NCI-H526 treated with DMSO at 0.1 percent for 48 hours (cell line): Measurements from ENCODE around the gene KRTAP13-1.

Experiments
- DNase-seq: peaks from one replicate; lab custom pipeline; 2025; lab: John Stamatoyannopoulos, UW

KRTAP13-1 gene, protein sequence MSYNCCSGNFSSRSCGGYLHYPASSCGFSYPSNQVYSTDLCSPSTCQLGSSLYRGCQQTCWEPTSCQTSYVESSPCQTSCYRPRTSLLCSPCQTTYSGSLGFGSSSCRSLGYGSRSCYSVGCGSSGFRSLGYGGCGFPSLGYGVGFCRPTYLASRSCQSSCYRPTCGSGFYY

DNA sequence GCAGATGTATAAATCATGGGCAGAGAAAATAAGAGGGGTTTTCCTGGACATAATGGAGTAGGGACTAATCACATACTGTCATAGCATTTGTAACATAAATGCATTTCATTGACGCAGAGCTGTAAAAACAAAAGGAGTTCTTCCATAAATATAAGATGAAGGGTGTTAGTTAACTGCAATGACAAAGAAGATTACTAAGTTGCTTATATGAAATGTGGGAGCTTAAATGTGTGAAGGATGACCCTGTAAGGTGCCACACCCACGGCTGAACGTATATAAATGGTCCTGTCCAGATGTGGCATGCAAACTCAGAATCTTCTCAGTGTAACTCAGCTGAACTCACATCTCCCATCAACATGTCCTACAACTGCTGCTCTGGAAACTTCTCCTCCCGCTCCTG is at the start of gene KRTAP13-1:
Gene KRTAP13-1 (plus strand): TSS at position 301 of the 400 bp plus-strand sequence. CDS start 56 bp downstream, at position 357.
- DNase-seq: no peak

DNA sequence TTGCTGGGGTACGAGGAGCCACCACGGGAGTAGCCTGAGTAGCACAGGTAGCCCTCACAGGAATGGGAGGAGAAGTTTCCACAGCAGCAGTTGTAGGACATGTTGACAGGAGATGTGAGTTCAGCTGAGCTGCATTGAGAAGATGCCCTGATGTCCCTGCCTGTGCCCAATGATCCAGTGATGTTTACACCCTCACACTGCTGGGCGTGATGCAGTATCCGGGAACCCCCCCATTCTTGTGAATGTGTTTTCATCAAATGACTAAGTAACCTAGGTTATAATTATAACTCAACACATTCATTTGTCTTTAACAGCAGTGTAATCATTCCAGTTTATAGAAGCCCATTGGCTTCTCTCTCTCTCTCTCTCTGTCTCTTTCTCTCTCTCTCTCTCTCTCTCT is 47.3 kb upstream of the KRTAP13-1 start, which contains the start of gene KRTAP23-1:
Gene KRTAP23-1 (minus strand): TSS at position 101 of the 400 bp plus-strand sequence. CDS start 0 bp downstream, at position 101.
- no peak for DNase-seq

DNA sequence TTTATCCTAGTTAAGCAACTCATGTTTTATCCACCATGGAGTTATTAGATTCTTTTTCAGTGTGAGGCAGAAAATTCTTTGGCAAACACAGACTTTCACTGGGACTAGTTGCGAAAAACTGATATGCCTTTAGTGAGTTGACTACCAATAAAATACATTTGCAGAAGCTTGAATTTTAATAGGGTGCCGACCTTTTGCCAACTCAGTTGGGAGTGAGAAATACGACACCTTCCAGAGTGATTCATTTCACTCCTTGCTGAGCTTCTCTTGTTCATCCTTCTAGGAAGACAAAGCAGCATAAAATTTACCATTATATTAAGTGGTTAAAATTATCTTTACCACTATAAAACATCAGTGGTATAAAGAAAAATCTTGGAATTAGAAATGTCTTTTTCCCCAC is 46.3 kb upstream of the KRTAP13-1 start:
- no peak for DNase-seq

DNA sequence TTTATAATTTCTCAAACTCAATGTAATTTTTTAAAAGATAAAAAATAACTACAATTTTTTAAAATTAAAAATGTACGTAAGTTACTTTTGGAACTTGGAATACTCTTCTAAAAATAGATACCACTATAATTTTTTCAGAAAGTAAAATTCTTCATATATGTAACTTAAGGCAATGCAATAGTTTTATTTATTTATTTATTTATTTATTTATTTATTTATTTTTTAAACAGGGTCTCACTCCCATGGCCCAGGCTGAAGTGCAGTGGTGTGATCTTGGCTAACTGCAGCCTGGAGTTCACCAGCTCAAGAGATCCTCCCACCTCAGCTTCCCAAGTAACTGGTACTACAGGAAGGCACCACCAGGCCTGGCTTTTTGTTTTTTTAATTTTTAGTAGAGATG is 44.3 kb upstream of the KRTAP13-1 start:
- no peak for DNase-seq

DNA sequence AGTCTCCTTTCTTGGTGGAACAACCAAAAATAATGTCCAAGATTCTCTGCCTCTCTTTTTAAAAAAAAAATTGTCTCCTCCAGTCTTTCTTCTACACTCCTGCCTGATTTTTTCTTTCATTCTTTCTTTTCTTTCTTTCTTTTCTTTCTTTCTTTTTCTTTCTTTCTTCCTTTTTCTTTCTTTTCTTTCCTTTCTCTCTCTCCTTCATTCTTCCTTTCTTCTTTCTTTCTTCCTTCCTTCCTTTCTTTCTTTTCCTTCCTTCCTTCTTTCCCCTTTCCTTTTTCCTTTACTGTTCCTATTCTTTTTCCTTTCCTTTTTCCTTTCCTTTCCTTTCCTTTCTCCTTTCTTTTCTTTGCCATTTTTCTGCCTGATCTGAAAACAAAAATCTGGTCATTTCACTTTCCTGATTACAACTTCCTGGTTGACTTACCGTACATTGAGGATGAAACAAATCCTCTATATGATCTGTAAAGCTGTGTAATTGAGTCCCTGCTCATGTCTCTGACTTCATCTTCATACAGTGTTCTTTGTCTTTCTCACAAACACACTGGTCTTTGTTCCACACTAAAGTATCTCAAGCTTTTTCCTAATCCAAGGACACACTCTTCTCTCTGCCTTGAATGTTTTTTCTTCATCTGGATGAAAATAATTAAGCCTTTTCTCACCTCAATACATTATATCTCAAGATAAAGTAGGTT is 41.4 kb upstream of the KRTAP13-1 start:
- no peak for DNase-seq

DNA sequence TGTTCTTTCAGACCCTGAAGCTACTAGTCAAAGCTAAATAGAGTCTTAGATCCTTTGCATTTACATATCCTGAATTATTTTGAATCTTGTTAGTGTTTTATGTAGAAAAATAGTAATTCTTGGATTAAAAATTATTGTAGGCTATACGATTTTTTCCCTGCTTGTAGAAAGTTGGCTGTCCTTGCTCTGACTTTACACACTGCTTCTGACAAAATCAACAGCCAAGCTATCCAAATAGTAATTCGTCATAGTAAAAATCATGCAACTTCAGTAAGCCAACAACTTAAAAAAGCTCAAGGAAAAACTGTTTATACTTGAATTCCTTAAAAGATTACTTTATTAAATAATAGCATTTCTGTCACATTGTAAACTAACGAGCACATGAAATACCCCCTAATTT is 39.9 kb upstream of the KRTAP13-1 start:
- DNase-seq: no peak

DNA sequence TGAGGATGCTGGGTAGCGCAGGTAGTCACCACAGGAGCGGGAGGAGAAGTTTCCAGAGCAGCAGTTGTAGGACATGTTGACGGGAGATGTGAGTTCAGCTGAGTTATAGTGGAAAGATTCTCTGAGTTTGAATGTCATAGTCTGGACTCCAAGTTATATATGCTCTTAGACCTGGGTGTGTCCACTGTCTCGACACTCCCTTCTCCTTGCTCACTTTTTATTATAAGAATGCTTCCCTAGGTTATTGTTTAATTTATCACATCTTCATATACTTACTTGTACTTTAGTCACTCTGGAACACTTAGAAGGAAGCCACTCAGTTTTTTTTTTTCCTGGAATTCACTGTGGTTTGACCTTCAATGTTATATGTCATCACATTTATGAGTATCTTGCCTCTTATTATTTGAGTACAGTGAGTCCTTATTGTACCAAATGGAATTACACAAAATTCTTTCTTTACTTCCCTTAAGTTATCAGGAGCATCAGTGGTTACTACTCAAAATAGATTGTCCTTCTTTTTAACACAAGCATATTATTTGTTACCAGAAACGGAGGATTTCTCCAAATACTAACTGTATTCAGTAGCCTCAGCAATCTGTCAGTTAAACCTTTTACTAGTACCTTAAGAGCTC is 23.6 kb upstream of the KRTAP13-1 start, which contains the start of gene KRTAP13-2:
Gene KRTAP13-2 (minus strand): TSS at position 133 of the 632 bp plus-strand sequence. CDS start 58 bp downstream, at position 75.
- no peak for DNase-seq

DNA sequence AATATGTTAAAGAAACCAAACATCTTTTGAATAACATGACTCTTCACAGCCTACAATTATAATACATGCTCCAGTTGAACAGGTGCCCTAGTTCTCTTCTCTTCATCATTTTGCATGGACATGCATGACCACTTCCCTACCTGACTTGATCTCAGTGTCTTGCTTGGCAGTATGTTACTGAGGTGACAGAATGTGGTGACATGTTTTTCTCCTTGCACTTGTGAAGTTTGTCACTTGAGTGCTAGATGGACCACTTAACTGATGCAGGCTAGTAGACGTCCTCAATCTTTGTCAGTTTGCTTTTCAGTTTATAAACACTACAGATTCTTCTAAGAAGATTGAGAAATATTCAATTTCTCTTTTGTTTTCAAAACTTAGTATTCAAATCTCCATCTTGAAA is 13.6 kb upstream of the KRTAP13-1 start:
- DNase-seq: no peak

DNA sequence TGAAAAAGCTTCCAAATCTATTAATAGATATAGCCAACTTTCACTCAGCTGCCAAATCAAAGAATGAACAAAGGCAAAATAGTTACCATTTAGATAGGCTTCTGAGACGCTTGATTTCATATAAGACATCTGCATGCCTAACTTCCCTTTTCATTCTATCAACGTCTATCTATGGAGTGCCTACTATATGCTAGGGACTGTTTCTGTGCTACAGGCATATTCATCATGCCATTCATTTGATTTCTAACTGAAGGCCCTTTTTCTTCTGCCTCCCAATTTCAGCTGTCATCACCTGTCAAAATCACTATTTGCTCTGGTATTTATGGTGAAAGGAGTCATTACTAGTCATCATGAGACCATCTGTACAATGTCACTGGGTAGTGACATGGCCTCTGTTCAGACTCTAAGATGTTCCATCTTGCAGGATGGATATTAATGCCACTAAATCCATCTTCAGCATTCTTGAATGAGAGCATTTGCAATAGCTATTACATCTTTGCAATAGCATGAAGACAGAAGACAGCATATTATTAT is 4.3 kb upstream of the KRTAP13-1 start:
- DNase-seq: no peak

DNA sequence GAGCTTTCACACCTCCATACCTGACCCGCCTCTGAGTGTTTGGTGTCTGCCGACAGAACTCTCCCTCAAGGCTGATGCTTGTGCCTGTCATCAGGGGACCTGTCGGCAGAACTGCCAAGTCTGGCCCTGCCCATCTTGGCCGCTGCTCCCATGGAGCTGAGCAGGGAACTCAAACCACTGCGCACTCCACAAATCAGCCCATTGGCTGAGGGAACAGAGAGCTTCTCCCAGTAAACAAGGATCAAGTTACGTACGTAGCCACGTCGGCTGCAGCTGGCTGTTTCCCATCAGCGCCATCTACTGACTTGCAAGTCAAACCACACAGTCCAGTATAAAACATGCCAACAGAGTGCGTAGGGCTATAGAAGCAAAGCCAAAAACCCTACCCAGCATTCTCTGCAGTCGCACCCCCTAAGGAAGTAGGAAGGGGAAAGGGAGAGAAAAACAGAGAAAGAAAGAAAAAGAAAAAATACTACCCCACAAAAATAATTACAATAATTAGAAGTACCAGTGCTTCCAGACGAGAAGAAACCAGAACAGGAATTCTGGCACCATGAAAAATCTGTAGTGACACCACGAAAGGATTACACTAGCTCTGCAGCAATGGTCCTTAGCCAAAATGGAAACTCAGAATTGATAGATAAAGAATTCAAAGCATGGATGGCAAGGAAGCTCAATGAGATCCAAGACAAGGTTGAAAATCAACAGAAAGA is 13.1 kb downstream of the KRTAP13-1 start:
- DNase-seq: peak; percentile 59

DNA sequence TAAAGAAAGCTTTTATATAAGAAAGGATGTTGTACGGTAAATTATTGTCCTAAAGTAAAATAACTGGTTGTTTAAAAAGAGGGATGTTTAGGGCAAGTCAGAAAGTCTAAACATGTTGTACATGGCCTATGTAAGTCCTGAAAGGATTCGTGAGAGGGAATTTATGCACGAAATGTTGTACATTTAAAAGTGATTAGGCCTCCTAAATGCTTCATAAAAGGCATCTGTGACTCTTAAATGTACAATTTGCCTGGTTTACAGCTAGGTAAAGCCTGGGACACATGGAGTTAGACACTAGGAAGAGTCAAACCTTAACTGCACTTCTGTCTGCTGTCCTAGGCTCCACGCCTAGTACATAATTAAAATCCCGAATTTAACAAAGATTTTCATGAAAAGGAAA is 20.2 kb downstream of the KRTAP13-1 start:
- DNase-seq: no peak

DNA sequence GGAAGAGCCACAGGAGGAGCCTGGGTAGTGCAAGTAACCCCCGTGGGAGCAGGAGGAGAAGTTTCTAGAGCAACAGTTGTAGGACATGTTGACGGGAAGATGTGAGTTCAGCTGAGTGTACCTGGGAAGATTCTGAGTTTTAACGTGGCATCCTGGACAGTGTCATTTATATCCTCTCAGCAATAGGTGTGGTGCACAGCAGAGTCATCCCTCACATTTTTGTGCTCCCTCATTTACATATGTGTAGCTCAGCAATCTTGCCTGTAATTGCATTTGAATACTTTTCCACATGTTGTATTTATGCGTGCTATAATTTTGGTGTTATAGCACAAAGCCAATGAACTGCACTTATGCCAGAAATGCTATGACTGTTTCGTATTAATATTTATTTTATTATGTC is 30.0 kb downstream of the KRTAP13-1 start, which contains the start of gene KRTAP13-3:
Gene KRTAP13-3 (minus strand): TSS at position 101 of the 400 bp plus-strand sequence. CDS start 14 bp downstream, at position 87.
- no peak for DNase-seq

DNA sequence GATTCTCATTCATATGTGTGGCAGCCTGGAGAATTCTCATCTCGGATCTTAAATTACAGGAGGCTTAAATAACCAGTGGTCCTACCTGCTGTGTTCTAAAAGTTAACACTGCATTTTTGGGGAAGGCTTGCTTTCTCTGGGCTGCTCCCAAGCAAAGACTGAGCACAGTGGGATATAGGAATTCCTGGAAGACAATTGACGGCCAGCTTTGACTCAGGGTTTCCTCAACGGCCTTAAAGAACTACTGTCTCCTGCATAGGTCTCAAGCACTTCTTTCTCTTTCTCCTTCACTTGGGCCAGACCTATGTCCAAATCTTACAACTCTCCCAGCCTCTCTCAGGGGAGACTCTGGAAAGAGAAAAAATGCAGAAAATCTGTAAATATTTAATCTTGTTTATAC is 30.9 kb downstream of the KRTAP13-1 start:
- no peak for DNase-seq

DNA sequence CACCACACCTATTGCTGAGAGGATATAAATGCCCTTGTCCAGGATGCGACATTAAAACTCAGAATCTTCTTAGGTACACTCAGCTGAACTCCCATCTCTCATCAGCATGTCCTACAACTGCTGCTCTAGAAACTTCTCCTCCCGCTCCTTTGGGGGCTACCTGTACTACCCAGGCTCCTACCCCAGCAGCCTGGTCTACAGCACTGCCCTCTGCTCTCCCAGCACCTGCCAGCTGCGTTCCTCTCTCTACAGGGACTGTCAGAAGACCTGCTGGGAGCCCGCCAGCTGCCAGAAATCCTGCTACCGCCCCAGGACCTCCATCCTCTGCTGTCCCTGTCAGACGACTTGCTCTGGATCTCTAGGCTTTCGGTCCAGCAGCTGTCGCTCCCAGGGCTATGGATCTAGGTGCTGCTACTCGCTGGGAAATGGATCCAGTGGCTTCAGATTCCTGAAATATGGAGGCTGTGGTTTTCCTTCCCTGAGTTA is 34.4 kb downstream of the KRTAP13-1 start, which contains the start of gene KRTAP13-4:
Gene KRTAP13-4 (plus strand): TSS at position 51 of the 486 bp plus-strand sequence. CDS start 56 bp downstream, at position 107.
- no peak for DNase-seq

DNA sequence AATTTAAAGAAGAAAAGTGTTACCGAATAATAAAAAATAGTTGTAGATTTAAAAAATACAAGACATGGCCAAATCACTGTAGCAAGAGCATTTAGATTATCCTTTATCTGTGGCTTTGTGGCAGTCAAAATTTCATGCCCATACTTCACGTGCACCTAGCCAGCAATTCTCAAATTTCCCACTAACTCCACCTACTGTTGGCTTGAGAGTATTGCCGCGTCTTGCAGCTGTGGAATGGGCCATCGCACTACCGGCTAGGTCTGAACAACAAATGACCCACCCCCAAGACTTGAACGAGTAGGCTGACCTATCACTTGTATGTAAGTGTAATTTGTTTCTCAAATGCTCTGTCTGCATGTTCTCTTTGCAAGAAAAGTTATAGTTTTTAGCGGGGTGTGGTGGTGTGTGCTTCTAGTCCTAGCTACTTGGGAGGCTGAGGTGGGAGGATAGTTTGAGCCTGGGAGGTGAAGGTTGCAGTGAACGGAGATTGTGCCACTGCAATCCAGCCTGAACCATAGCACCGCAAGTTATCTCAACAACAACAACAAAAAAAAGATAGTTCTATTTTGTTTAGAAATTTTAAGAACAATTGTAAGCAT is 38.3 kb downstream of the KRTAP13-1 start:
- peak; percentile 1 for DNase-seq

DNA sequence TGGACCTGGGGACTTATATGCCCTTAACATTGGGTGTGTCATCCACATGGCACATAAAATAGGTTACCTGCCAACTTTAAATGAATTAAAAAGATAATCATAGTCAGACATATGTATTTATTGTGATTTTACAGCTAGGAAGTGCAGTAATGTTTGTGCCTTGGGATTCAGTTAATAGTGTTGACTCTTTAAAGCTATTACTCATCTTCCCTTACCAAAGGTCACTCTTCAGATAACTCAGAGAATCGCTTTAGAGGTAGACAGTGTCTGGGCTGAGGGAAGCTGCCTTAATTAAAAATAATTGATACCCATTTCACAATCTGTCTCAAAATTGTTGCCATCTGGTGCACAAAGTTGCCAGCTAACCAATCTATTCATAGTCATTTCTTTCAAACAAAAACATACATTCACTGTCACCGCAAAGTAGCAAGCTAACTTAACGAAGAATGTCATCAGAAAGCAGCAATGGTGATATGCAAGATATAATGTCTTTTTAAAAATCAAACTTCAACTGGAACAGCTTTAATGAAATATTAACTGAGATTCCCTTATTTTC is 41.3 kb downstream of the KRTAP13-1 start:
- no peak for DNase-seq

DNA sequence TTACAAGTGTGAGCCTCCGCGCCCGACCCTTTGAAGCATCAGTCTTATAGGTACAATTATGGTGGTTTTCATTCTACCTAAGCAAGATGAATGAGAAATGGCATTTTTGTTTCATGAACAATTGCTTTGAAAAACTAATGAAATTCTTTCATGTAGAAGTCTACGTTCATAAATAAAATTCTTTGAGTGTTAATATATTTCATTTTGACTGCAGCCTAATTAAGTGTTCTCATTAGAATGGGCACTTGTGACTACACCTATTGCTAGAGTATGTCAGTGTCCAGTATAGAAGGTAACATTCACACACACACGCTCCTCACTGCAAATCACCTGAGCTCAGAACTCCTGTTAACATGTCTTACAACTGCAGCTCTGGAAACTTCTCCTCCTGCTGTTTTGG is 44.1 kb downstream of the KRTAP13-1 start, which contains the start of gene KRTAP15-1:
Gene KRTAP15-1 (plus strand): TSS at position 301 of the 400 bp plus-strand sequence. CDS start 53 bp downstream, at position 354.
- no peak for DNase-seq

DNA sequence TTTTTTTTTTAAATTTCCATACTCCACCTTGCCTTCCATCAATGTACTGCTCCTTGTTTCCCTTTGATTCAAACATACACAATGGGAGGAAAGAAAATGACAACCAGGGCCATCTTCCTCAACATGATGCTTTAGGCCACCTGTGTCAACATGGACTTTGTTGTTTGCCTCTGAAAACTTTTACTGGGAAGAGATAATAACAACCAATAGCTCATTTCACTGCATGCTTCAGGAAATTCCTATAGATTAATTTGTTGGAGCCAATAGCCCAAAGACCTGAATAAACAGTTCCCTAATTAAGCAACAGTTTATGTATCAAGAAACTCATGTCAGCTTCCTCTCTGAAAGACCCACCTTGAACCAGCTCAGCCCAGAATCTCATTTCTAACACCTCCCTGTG is 47.4 kb downstream of the KRTAP13-1 start:
- DNase-seq: no peak

DNA sequence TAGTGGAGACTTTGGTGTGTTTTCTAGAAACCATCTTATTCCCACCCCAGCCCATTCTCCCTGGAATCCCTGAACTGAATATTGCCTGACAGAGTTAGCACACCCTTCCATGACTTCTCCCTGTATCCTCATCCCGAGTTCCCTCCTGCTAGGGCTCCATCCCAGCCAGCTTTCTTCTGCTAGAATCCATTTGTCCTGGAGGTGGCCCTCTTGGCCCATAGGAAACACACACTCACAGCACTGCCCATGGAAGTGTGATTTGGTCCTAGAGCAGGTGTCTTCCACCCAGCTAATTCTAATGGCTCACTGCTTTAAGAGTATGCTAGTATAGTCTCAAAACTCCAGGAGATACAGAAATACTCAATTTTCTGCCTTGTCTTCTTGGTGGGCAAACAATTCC is 48.4 kb downstream of the KRTAP13-1 start:
- peak; percentile 2 for DNase-seq
